ENCODE results near the gene AK5.

AK5 gene

DNA sequence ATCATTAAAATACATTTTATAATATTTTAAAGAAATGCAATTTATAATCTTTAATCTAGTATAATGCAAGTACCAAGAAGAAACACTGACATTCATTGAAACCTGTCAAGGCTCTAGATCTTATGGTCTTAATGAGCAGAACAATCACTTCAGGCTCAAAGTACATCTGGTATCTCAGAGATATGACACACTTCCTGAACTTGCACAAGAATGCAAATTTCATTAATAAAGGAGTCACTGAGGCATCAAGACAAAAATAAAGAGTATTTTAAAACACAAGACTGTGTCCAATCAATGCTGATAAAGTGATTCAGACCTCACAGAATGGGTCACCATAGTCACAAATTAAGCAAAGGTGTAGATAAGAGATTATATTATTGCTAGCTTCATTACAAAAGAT lies 178.1 kb downstream of the AK5 start:
- peak; percentile 2 to 16 for DNase-seq

DNA sequence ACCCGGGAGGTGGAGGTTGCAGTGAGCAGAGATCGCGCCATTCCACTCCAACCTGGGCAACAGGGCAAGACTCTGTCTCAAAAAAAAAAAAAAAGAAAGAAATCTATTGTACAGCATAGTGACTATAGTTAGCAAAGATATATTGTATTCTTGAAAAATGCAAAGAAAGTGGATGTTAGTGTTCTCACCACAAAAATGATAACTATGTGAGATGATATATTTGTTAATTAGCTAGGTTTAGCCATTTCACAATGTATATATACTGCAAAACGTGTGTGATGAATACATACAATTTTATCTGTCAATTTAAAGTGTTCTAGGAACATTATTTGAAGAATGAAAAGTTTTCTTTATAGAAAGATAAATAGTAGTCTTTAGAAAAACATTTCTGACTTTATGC lies 179.9 kb downstream of the AK5 start:
- no peak for DNase-seq

DNA sequence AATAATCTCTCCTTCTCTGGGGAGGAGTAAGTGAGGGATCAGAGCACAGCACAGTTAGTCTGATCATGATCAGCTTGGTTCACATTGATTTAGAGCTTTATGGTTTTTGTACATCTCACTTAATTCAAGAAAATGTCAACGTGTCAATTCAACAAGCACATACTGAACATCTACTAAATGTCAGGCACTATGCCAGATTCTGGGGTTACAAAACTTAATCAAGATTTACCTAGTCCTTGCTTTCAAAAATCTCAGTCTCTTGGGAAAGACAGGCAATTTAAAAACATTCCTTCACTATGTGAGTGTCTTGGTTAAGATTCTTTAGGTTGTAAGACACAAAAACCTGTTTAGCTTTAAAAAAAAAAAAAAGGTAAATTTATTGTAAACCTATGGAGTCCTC lies 181.4 kb downstream of the AK5 start:
- DNase-seq: no peak

DNA sequence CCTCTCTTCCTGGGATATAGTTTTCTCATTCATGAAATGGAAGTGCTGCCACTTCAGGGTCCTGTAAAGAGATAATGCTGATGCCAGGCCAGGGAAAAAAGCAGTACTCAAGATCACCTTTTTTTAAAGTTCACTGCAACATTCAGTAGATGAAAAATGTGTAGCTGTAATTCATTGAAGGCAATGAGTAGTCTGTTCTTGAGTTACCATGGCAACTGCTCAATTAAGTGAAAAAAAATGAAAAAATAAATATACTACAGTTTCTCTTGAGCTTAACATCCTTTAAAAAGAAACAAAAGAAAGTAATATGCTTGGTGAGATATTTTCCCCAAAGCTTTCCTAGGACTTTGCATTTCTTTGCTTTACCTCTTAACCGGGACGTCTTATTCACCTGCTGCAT lies 183.3 kb downstream of the AK5 start:
- no peak for DNase-seq

DNA sequence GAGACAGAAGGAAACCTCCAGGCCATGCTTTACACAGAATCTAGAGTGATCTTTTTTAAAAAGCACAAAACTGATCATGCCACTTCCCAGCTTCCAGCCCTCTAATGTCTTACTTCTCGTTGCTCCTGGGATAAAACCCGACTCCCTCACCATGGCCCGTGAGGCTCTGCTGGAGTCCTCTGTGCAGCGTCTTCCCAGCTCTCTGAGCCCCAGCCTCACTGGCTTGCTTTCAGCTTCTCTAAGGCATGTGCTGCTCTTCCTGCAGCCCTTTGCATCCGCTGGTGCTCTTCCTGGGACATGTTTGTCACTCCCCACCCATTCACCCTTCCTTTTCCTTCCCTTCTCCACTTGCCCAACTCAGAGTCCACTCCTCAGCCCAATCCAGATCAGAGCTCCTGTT lies 184.1 kb downstream of the AK5 start:
- DNase-seq: no peak

DNA sequence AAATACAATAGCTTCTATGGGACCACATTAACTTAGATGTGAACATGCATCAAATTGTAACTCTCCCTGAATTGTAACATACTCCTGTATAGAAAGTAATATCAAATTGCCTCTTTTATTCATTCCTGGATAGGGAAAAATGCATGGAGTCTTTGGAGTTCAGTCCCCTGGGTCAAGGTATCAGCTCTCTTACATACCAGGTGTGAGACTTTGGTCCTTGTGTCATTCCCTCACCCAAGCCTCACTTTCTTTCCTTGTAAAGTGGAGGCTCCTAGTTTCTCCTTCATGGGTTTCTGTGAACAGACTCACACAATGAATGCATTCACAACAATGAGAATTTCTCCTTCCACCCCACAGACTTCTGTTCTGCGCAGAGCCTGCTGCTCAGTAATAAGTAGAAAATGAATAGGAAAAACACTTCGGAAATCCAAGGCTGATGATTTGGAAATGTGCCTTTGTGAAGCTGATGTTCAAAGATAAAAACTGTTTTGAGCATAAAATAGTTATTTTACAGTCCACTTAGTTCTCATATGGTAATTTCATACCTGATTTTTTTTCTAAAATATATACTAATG lies 185.3 kb downstream of the AK5 start:
- no peak for DNase-seq

DNA sequence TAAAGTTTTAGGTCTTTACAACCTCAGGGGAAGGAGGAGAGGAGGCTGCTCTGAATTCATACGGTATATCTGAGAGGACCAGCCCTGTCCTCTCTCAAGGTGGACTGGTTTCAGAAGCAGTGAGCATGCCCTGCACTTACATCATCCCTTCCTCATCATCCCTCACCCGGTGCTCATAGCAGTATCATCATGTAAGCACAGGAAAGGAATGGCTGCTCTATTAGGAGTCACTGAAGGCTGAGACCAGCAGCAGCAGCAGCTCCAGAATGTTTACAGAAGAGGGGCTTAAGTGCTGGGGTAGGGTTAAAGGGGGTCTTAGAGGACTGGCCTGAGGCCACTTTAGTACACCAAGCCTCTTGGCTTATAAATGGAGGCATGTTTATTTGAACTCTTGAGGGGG lies 185.9 kb downstream of the AK5 start:
- DNase-seq: no peak

DNA sequence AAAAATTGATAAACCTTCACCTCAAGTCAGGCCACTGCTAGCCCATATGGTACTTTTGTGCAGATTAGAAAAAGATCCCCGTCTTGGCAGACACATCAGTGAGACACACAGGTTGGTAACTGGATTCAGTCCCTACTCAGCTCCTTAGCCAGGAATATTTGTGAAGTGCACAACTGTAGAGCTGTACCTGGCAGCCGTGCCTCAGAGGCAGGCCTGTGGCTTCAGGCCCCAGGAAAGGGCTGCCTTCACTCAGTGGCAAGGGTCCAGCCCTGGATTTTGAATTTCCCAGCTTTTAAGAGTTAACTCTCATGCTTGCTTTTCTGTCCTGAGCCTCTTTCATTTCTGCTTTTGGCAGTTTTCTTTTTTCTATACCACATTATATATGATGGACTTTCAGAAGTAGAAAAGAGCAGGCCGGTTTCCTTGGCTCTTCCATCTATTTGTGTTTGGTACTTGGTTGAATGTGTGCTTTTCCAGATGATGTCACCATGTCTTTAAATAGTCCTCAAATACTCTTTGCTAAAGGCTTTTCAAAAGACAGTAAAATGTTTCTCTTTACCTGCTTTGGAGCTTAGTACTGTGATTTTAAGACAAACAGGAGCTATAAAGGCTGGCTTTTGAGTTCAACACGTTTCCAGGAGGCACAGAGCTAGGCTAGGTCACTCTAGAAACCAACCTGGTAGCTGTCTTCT lies 186.6 kb downstream of the AK5 start:
- no peak for DNase-seq

DNA sequence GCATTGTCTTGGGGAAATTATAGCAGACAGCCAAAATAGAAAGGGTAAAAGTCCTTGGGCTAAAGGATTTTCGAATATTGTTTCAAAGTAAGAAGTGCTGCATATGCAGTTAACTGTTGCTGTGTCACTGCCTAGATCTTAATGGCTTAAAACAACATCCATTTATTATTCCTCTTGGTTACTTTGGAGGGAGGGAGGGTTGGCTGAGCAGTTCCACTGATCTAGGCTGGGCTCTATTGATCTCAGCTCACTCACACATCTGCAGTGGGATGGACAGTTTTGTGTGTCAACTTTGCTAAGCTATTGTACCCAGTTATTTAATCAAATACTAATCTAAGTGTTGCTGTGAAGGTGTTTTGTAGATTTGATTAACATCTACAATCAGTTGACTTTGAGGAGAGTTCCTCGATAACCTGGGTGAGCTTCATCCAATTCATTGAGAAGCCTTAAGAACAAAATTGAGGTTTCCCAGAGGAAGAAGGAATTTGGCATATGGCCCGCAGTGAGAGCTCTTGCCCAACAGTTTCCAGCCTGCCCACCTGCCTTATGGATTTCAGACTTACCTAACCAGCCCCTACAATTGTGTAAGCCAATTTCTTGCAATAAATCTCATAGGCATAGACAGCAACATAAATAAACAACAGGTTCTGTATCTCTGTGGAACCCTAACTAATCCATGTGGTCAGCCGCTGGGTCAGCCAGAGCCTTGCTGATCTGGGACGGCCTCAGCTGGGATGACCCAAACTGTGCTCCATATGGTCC lies 187.3 kb downstream of the AK5 start:
- DNase-seq: no peak

DNA sequence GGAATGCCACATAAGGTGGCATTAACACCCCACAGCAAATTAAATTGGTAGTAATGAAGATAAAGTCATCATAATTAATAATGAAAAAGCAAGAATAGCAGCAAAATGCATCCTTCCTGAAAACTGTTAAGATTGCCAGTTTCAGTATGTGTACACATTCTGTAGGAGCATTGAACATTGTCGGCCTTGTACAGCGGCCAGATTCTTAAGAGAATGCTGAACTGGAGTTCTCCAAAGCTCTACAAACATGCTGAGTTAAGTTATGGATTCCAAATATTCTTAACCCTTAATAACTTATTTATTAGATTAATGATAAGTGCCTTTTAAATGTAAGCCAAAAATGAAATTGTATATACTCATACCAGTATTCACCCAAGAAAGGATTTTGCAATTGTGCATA lies 189.9 kb downstream of the AK5 start:
- DNase-seq: no peak

DNA sequence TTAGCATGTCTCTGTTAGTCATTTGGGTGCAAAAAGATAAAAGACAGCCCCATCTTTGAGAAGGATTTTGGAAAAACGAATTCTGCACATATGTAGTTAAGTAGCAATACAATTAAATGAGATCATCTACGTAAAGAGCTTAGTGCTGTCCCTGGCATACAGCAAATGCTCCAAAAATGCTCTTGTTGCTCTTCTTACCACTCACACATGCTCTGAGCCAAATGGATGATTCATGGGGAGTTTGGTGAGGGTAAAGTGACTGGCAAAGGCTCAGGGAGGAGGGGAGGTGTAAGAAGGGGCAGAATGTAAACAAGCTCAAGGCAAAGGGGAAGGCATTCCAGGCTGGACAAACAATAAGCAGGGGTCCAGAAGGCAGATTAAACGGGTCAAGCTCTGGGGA lies 191.9 kb downstream of the AK5 start:
- no peak for DNase-seq

DNA sequence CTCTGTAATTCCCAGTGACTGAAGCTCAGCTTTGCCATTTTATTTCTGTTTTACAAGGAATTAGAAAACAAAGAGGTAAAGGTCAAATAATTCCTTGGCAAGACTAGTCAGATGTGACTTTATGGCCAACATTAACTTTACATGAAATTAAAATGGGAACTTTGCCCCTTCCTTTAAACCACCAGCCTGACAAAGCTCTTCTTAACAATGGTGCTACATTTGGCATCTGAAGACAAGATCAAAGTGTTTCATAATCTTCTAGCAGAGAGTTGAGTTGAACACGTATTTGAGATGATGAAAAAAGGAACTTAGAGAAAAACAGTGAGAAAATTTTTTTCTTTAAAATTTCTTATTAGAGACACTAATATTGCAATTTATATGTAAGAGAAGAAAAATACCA lies 193.8 kb downstream of the AK5 start:
- DNase-seq: peak; percentile 11 to 29

DNA sequence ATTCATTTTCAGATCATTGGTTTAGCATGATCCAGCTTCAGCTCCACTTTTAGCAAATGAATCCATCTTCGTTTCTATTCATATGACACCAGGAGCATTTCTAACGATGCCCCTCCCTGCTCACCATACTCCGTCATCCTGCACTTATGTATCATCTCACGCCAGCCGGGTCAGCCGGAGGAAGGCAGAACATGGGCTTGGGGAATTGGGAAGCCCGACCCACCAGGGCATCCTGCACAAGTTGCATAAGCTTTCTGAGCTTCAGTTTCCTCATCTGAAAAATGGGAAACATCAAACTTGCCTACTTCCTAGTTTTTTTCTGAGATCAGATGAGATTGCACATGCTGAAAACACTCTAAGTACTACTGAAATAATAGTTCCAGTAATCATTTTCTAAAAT lies 194.7 kb downstream of the AK5 start:
- peak; percentile 84 to 88 for DNase-seq

DNA sequence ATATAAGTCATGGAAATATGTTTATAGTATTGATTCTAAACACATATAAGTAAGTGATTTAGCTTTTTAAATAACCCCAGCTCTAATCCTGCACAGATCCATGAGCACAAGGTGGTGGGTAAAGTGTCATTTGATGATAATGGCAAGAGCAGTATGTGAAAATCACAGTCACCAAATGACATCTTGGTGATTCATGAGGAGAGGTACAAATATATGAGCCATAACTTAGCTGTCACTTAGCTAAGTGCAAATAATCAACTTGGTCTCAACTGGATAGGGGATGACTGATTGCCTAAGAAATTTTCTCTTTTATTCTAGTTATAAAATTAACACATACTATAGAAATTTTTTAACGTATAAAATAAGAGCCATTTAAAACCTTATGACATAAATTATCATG lies 202.5 kb downstream of the AK5 start:
- DNase-seq: no peak

DNA sequence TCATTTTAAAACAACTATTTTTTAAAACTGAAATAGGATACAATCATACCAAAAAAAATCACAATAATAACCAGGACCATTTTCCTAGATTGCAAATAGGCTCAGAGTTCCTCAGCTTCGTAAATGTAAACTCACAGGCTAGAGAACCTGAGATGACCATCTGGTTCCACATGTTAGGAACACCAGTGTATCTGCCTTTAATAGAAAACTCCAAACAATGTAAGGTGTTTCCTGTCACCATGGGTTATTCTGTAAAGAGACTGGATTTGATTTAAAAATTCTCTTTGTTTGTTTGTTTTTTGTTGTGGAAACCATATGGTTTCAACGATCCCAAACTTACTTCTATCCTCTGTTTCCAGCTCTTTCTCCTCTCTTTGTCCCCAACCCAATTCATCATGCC lies 203.1 kb downstream of the AK5 start:
- no peak for DNase-seq

DNA sequence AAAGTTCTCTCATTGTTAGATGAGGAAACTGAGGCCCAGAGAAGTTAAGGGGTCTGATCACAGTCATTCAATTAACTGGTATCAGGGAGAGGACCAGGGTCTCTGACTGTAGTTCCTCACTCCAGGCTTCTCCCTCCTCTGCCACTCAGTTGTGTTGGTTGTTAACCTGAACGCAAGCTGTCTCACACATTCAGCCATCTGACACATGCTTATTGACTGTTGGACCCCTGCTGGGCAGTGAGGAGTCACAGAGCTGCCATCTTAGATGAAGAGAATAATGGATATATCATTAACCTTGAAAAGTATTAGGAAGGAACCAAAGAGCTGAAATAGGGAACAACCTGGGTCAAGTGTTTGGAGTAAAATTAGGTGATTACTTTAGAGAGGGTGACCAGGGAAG lies 205.8 kb downstream of the AK5 start:
- DNase-seq: no peak

DNA sequence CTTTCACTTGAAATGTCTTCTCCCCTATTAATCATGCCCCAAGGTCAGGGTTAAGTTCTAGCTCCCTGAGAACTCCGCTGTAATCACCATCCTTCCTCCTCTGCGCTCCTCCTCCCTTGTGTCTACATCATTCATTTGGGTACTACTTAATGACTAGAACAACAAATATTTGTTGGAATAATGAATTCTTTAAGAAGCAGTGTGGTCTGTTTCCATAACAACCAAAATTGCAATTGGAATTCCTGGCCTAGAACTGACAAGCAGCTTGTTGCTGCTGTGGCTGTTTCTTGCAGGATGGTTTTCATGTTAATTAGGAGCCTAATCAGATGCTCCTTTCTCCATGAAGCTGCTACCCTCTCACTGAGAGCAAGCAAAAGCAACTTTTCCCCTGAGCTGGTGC lies 208.1 kb downstream of the AK5 start:
- DNase-seq: no peak

DNA sequence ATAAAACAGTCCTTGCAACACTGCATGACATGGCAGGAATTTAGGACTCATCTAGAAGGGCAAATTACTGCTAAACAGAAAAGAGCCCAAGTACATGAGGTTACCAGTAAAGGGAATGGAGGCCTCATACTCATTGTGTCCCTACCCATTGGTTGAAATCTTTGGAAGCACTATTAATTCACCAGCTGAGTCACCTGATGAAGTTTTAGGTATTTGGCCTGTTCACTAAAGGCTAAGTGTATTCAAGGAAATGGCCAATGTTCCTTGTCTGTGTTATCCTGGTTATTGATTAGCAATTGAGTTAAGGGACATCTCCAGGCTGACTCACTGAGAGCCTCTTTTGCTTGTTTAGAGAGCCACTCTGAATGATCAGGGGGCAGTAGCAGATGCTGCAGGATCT lies 212.2 kb downstream of the AK5 start:
- no peak for DNase-seq

DNA sequence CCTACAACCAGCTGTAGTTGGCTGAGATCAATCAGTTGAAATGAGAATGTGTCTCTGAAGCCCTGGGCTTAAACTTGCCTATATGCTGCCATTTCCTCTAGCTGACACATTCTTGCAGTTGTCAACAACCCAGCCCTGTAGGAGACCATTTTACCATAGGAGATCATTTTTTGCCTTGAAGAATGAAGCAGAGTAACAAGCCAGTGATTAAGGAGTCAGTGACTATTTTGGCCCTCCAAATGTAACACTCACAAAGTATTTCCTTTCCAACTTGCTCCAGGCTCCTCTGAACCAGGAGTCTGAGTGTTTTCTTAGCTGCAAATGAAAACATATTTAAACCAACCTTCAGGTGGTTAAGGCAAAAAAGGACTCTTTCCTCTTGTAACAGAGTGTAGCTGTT lies 217.1 kb downstream of the AK5 start:
- DNase-seq: no peak

DNA sequence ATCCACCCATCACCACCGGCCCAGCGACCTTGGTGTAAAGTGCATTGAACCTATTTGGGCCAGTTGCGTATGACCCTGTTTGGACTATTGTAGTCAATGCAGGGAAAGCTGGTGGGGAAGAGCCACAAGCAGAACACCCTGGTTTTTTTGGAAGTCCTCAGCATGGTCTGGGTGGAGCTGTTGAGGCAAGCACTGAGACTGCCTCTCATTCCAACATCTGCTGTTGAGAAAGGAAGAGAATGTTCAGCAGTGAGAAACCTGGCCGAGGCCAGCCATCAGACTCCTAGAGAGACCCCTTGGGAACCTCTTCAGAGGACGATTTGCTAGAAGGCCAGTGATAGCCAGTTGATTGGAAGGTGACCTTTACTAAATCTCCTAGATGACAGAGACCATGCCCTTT lies 217.6 kb downstream of the AK5 start:
- DNase-seq: no peak

DNA sequence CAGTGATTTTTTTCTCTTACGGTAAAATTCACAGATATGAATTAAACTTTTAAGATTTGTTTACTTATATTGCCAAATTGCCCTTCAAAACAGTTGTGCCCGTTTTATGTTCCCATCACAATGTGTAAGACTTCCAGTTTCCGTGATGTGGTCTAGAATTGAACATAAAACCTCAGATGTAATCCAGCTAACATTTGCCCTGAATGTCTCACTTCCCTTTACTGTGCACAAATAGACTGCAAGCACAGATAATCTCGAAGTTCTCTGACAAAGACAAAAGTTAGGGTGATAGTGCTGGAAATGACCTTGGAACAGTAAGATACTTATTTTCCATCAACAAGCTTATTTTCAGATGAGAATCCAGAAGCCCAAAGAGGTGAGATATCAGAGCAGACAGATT lies 223.2 kb downstream of the AK5 start:
- peak; percentile 44 to 60 for DNase-seq

DNA sequence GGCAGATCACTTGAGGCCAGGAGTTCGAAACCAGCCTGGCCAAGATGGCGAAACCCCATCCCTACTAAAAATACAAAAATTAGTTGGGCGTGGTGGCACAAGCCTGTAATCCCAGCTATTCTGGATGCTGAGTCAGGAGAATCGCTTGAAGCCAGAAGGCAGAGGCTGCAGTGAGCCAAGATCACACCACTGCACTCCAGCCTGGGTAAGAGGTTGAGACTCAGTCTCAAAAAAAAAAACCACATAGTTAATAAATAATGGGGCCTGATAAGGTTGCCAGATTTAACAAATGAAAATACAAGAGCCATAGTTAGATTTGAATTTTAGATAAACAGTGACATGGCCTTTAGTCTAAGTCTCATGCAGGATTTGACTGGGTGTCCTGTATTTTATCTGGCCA lies 225.0 kb downstream of the AK5 start:
- DNase-seq: no peak

DNA sequence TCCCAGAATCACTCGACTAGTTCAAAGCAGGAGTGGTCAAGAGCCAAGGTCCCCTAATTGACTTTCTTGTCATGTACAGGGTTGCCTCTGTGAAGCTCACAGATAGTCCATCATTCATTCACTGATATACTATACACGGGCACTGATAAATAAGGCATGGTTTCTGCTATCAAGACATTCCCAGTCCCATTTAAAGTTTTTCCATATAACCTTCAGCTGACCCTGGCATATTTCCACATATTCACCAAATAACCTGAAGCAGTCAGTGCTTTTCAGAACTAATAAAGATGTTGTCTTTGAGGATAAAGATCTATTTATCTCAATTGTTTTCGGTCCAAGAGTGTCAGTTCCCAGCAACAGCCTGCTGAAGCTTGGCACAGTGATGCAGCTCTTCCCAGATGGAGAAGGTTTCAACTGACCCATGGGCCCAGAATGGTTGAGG lies 227.3 kb downstream of the AK5 start:
- DNase-seq: no peak

DNA sequence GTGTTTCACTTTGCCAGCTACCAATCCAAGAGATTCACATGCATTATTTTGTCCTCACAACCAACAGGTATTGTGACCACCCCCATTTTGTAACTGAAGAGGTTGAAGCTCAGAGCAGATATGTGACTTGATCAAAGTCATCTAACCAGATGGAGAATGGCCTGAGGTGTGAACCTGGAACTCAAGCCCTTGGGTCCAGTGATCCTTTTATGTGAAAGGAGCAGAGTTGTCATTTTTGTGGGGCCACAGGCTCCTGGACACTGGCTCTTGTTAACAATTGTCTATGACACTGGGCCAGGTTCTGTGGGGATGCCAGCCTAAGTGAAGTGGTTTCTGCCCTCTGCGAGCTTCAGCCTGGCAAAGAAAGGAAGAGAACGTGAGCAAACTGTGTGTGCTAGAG lies 228.1 kb downstream of the AK5 start:
- DNase-seq: no peak

DNA sequence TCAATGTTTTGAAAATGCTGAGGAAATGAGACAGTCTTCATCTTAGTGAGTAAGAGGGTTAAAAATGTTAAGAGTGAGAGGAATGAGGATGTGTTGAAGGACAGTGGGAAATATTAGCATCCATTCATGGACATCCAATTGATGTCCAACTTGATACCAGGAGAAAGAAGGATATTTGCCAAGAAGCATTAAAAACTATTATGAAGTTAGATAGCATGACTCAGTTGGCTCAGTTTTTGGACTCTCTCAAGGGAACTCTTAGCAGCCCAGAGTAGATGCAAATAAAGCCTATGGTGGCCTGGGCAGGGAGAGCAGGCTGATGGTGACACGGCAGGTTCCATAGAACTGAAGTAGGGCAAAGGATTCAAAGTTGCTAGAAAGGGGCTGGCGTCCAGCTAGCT lies 229.6 kb downstream of the AK5 start:
- DNase-seq: no peak
